Measurements from ENCODE around the gene GRIK3. TPM values are rescaled to one million over a fixed set of nuclear protein-coding genes. Genes with fewer than 3 reads are reported as not detected.

GRIK3 gene
- total and polyA plus RNA-seq, 2 experiments from 2014 or later, result 0.31 to 2.9 TPM

GRCh38 chr1:36871146-36871971 lies 163.0 kb downstream of the GRIK3 start:
- TF ChIP-seq STAT1 (IDR thresholded peaks at IDR 0.05; ENCODE audit: unreplicated experiment) (no peak), ZNF331 (CRISPR knock-in tag; IDR thresholded peaks at IDR 0.05; ENCODE audit: low read depth) (no peak), EZH2phosphoT487 (IDR thresholded peaks at IDR 0.05; ENCODE audit: unreplicated experiment) (no peak), ZNF114 (CRISPR knock-in tag; IDR thresholded peaks at IDR 0.05) (no peak), REST (IDR thresholded peaks at IDR 0.05; ENCODE audit: unreplicated experiment) (no peak), POLR2AphosphoS5 (IDR thresholded peaks at IDR 0.05; ENCODE audit: low read depth) (no peak), EZH2 (IDR thresholded peaks at IDR 0.05; ENCODE audit: low read depth, unreplicated experiment) (no peak), ETS1 (IDR thresholded peaks at IDR 0.05) (no peak), JUNB (IDR thresholded peaks at IDR 0.05; ENCODE audit: unreplicated experiment) (no peak), NANOG (IDR thresholded peaks at IDR 0.05; ENCODE audit: borderline replicate concordance) (no peak), CREB1 (CRISPR knock-in tag; IDR thresholded peaks at IDR 0.05; ENCODE audit: low read depth) (no peak), CTCF (conservative IDR thresholded peaks at IDR 0.05; ENCODE audit: low read depth in 2 of 2) (no peak), ZNF462 (CRISPR knock-in tag; IDR thresholded peaks at IDR 0.05) (no peak)

More at GRCh38 chr1:36871146-36871971, 163.0 kb downstream of the GRIK3 start:
- Histone ChIP-seq H3K4me1 (ENCODE audit: insufficient read depth) (no peaks in the 10 kb centered on the region), H3F3A (replicated peaks; ENCODE audit: low read depth) (no peaks in the 10 kb centered on the region), H2AFZ (no peak overlapping the region), H4K20me1 (replicated peaks; ENCODE audit: insufficient read depth) (no peaks in the 10 kb centered on the region), H3K4me2 (no peak overlapping the region), H3K9me2 (ENCODE audit: insufficient read depth) (no peaks in the 10 kb centered on the region), H3K27ac (ENCODE audit: low read depth) (no peak overlapping the region), H3K27me3 (ENCODE audit: insufficient read depth) (no peaks in the 10 kb centered on the region), H3K79me2 (replicated peaks; ENCODE audit: insufficient read depth) (no peaks in the 10 kb centered on the region), H3K4me3 (no peak overlapping the region), H3K36me3 (ENCODE audit: insufficient read depth) (no peaks in the 10 kb centered on the region)
- H3K4me1 Mint-ChIP-seq, result peaks cover 7% of the 10 kb centered on the region; the same call in 1 of the 3 replicates
- peaks cover 11% of the 10 kb centered on the region for H3K27me3 Mint-ChIP-seq (ENCODE audit: insufficient read depth, low read depth, poor library complexity)
- ATAC-seq (no peak), DNase-seq (ENCODE audit: low spot score) (no peak)
- no peak overlapping the region for H3K4me3 Mint-ChIP-seq
- no peak overlapping the region for H3K27ac Mint-ChIP-seq
- no peaks in the 10 kb centered on the region for H3K9me3 Mint-ChIP-seq
- no peaks in the 10 kb centered on the region for H3K36me3 Mint-ChIP-seq (ENCODE audit: low read depth)
